Measurements from ENCODE around the gene IFNLR1. TPM values are rescaled to one million over a fixed set of nuclear protein-coding genes. Genes with fewer than 3 reads are reported as not detected.
A peak's percentile ranks its signal among the peaks of the same experiment; 100 is the strongest.

IFNLR1 gene
- total and polyA plus RNA-seq, 8 donors = 2.5 to 5.9 (median 4.1) TPM

DNA sequence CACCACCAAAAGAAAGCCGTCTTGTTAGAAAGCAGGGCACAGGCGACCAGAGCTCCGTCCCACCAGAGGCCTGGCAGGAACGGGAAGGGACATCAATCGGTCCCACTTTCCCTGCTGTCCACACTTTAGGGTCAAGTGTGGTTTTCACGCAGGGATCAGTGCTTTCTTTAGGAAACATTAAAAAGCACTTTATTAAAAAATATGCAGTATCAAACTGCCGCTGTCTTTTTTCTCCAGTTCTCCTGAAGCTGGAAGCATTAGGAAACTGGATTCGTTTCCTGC, 437 bp downstream of the IFNLR1 start:
- Histone ChIP-seq H3K9me3 (no peaks in the 10 kb centered on the region), H3K36me3 (no peaks in the 10 kb centered on the region), H3K4me1 (peaks cover 0 to 49% of the 10 kb centered on the region in 2 donors), H3K27me3 (peaks cover 0 to 43% of the 10 kb centered on the region in 2 donors), H3K4me3 (peak overlapping the region; percentile 40 to 41), H3K27ac (no peak overlapping the region)
- TF ChIP-seq CTCF (IDR thresholded peaks at IDR 0.05) = no peak
- ATAC-seq = no peak
- intact Hi-C loops (cut with DNase I) = no loop called here
- no peak for DNase-seq

DNA sequence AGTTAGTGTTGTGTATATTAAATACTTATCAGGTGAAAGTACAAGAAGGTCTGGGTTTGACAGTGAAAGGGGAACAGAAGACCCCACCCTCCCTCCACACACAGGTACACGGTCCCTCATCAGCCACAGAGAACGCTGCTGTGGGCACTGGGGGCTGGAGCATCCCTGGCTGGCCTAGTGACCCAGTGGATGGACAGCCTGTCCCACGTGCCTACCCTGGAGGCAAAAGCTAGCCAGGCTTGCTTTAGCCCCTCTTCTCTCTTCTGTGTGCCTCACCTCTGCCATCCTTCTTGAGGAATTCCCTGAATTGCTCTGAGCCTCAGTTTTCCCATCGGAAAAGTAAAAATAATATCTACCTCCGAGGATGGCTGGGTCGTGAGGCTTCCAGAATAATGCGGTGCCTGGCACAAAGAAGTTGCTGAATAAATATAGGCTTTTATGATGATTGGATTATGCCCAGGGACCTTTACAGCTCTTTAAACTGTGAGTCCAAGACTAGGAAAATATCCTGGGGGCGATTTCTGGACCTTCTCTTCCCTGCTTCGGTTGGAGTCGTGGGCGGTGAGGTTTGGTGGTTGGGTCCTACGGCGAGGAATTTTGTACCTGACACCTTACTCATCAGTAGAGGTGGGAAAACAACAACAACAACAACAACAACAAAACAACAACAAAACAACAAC, 918 bp downstream of the IFNLR1 start:
- no peak for DNase-seq
- Histone ChIP-seq H3K9me3 (no peaks in the 10 kb centered on the region), H3K4me1 (peaks cover 0 to 44% of the 10 kb centered on the region in 2 donors), H3K4me3 (peak overlapping the region; percentile 40 to 41), H3K27ac (no peak overlapping the region), H3K27me3 (peaks cover 0 to 43% of the 10 kb centered on the region in 2 donors), H3K36me3 (no peaks in the 10 kb centered on the region)
- intact Hi-C loops (cut with DNase I) = no loop called here
- no peak for ATAC-seq
- TF ChIP-seq CTCF (IDR thresholded peaks at IDR 0.05) = no peak

DNA sequence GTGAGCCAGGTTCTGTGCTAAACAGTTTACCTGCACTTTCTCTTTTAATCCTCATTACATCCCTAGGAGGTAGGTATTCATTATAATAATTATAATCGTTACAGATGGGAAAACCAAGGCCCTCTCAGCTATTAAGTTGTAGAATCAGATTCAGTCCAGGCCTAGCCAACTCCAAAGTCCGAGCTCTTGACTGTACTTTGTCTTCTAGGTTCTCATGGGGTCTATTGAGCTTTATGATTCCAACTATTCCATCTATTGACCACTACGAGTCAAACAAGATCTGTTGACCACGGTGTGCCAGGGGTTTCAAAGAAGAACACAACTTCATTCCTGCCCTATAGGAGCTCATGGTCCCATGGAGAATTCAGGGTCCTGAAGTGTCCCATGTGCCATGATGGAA, 2.0 kb downstream of the IFNLR1 start:
- intact Hi-C loops (cut with DNase I) = no loop called here
- peaks cover 0 to 33% of the 10 kb centered on the region in 2 donors for H3K4me1 ChIP-seq
- no peak for ATAC-seq
- no peaks in the 10 kb centered on the region for H3K36me3 ChIP-seq
- no peaks in the 10 kb centered on the region for H3K9me3 ChIP-seq
- DNase-seq = no peak
- H3K4me3 ChIP-seq = no peak overlapping the region
- peaks cover 0 to 44% of the 10 kb centered on the region in 2 donors for H3K27me3 ChIP-seq
- no peak overlapping the region for H3K27ac ChIP-seq
- TF ChIP-seq CTCF (IDR thresholded peaks at IDR 0.05) = no peak

- H3K9me3 ChIP-seq = no peaks in the 10 kb centered on the region
- peaks cover 0 to 32% of the 10 kb centered on the region in 2 donors for H3K27me3 ChIP-seq
- H3K4me3 ChIP-seq = no peak overlapping the region
- intact Hi-C loops (cut with DNase I) = no loop called here
- ATAC-seq = peak; percentile 67
- no peak for DNase-seq
- no peak overlapping the region for H3K27ac ChIP-seq
- H3K36me3 ChIP-seq = no peaks in the 10 kb centered on the region
- TF ChIP-seq CTCF (IDR thresholded peaks at IDR 0.05) = no peak
- peaks cover 0 to 6% of the 10 kb centered on the region in 2 donors for H3K4me1 ChIP-seq
These were observed 5.0 kb downstream of the IFNLR1 start for GRCh38 chr1:24182061-24182460.

GRCh38 chr1:24181619-24182018, 5.5 kb downstream of the IFNLR1 start:
- DNase-seq (no peak), ATAC-seq (peak; percentile 72)
- H3K27ac ChIP-seq = no peak overlapping the region
- intact Hi-C loops (cut with DNase I) = no loop called here
- no peak for TF ChIP-seq CTCF (IDR thresholded peaks at IDR 0.05)
- no peaks in the 10 kb centered on the region for H3K9me3 ChIP-seq
- no peak overlapping the region for H3K4me3 ChIP-seq
- H3K4me1 ChIP-seq = peaks cover 0 to 2% of the 10 kb centered on the region in 2 donors
- peaks cover 0 to 28% of the 10 kb centered on the region in 2 donors for H3K27me3 ChIP-seq
- no peaks in the 10 kb centered on the region for H3K36me3 ChIP-seq
